Ascending aorta (tissue), 2 donors: ENCODE data around the gene ZACN. TPM values are rescaled to one million over a fixed set of nuclear protein-coding genes. Genes with fewer than 3 reads are reported as not detected.

Source experiments
- DNase-seq, 2 donors: peaks; one replicate each; pipeline ENCODE4 v3.0.0-alpha.2; 2019; ENCODE audit warnings: low spot score in 2 of 2
- H3K27ac ChIP-seq, 2 donors: fragments of 200-600 bp; sonication (generic); one replicate each; pipeline ENCODE4 v1.5.1; 2016 to 2017; ENCODE audit warnings: mild to moderate bottlenecking in 1 of 2
- H3K27me3 ChIP-seq: fragments of 200-600 bp; sonication (generic); one replicate; pipeline ENCODE4 v1.5.1; 2017
- H3K36me3 ChIP-seq, 2 donors: fragments of 200-600 bp; sonication (generic); one replicate each; pipeline ENCODE4 v1.5.1; 2016
- H3K4me1 ChIP-seq, 2 donors: fragments of 200-600 bp; sonication (generic); one replicate each; pipeline ENCODE4 v1.5.1; 2016 to 2017; ENCODE audit warnings: mild to moderate bottlenecking in 1 of 2
- H3K4me3 ChIP-seq, 2 donors: fragments of 200-600 bp; sonication (generic); one replicate each; pipeline ENCODE4 v1.5.1; 2016 to 2017; ENCODE audit warnings: mild to moderate bottlenecking in 1 of 2
- H3K9me3 ChIP-seq, 2 donors: fragments of 200-600 bp; sonication (generic); one replicate each; pipeline ENCODE4 v1.5.1; 2016
- CTCF ChIP-seq, 3 experiments: fragments of 200-600 bp in 2 of 3; fragments of 450-650 bp in 1 of 3; sonication (generic) in 2 of 3; IDR thresholded peaks; one replicate each; pipeline ENCODE4 v1.5.1; 2016 to 2019; ENCODE audit warnings: antibody characterized with exemption in 3 of 3, mild to moderate bottlenecking in 1 of 3, moderate library complexity in 1 of 3
- intact Hi-C: fragments of 100-400 bp; cut with DNase I; formaldehyde crosslinking; loops from one replicate; pipeline ENCODE4 v1.15.1; 2023
- total RNA-seq: library from RNA; depleted of rRNA; stranded (reverse); fragments of >200 nt; gene quantifications from one replicate; pipeline ENCODE4 v1.1.0, GENCODE V29; 2016

Gene ZACN
- total RNA-seq, 1 donor from 2014 or later, result not detected

DNA sequence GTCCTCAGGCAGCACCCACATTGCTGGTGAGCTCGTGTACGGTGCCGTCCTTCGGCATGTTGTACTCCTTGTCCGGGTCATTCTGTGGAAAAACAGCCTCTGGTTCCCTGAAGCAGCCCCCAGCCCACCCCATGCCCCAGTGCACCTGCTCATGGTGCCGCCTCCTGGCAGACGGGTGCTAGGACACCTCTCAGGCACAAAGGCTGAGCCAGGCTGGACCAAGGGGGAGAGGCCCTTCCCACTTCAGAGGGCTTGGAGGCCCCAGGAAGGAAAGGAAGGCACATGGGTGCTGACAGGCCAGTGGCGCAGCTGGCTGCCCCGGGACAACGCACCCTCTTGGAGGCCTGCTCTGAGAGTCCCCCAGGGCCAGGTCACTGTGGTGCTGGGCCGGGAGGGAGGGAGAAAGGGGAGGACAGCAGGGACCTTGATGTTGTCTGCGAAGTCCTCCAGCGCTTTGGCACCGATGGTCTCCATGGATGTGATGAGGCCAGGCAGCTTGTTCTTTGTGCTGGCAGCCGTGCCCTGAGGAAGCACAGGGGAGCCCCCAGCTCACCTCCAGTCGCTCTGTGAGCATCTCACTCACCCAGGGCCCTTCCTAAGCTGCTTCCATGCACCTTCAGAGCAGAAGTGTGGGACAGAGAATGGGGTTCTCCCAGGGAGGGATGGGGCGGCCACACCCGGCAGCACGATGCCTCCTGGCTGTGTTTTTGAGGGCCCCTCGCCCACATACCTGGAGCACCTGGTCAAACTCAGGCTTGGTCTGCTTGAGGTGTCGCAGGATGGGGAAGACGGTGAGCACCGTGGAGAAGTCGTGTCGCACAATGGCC, 9.3 kb downstream of the ZACN start:
- H3K4me3 ChIP-seq, result no peak overlapping the region
- intact Hi-C loops, result no loop called here
- H3K27ac ChIP-seq, result no peak overlapping the region
- TF ChIP-seq CTCF (IDR thresholded peaks at IDR 0.05), result no peak
- H3K27me3 ChIP-seq, result no peaks in the 10 kb centered on the region
- H3K9me3 ChIP-seq, result no peaks in the 10 kb centered on the region
- H3K36me3 ChIP-seq, result peaks cover 95 to 98% of the 10 kb centered on the region in 2 donors
- H3K4me1 ChIP-seq, result no peaks in the 10 kb centered on the region
- no peak for DNase-seq

DNA sequence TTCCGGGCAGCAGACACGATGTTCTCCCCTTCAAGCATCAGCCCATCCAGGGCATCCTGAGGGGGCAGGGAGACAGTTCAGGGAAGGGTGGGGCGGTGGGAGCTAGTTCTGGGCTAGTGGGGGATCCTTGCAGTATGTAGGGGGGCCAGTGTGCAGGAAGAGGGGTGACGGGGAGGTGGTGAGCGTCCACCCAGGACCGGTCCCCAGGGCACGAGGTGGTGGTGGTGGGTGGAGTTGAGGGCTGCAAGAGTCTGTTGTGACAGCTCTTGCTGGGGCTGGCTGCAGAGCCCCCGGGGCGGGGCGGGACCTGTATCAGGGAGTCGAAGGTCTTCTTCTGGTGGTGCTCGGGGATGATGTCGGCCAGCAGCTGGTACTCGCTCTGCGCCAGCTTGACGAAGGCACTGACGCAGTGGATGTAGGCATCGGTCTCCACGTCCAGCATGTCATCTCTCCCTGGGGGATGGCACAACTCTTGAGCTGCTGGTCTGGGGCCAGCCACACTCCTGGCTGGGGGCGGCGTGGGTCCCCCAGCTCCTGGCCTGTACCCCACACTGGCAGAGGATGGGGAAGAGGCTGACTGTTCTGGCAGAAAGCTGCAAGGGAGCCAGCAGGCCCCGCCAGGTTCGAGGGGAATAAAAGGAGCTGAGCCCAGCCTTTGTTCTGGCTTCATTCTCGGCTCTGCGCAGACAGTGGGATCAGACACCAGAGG, 10.0 kb downstream of the ZACN start:
- Histone ChIP-seq H3K27me3 (no peaks in the 10 kb centered on the region), H3K36me3 (peaks cover 96 to 98% of the 10 kb centered on the region in 2 donors), H3K27ac (no peak overlapping the region), H3K9me3 (no peaks in the 10 kb centered on the region), H3K4me1 (no peaks in the 10 kb centered on the region), H3K4me3 (no peak overlapping the region)
- DNase-seq, result no peak
- TF ChIP-seq CTCF (IDR thresholded peaks at IDR 0.05), result no peak
- intact Hi-C loops, result no loop called here

GRCh38 chr17:76089680-76090516, 10.9 kb downstream of the ZACN start:
- Histone ChIP-seq H3K4me1 (no peaks in the 10 kb centered on the region), H3K4me3 (no peak overlapping the region), H3K27ac (no peak overlapping the region), H3K27me3 (no peaks in the 10 kb centered on the region), H3K9me3 (no peaks in the 10 kb centered on the region), H3K36me3 (peaks cover 98 to 99% of the 10 kb centered on the region in 2 donors)
- DNase-seq, result no peak
- intact Hi-C loops, result no loop called here
- no peak for TF ChIP-seq CTCF (IDR thresholded peaks at IDR 0.05)

- no peak for DNase-seq
- intact Hi-C loops, result no loop called here
- Histone ChIP-seq H3K27ac (no peak overlapping the region), H3K4me3 (no peak overlapping the region), H3K36me3 (peaks cover 96 to 99% of the 10 kb centered on the region in 2 donors), H3K27me3 (no peaks in the 10 kb centered on the region), H3K9me3 (no peaks in the 10 kb centered on the region), H3K4me1 (no peaks in the 10 kb centered on the region)
- no peak for TF ChIP-seq CTCF (IDR thresholded peaks at IDR 0.05)
Measured at GRCh38 chr17:76090517-76091129, 11.6 kb downstream of the ZACN start.
